Stimulated activated CD4-positive, alpha-beta T cell treated with anti-CD3 and anti-CD28 coated beads, Interleukin-4, amount 100 ng/mL, for 4 hours (primary cell): ENCODE data around the gene LSAMP.
"Not testable (repeated sequence)": the region's sequence is repeated elsewhere in the genome, so short reads cannot be mapped to it uniquely, and the experiment has no call there.

Experiments used
- DNase-seq, 2 experiments: peaks; one replicate each; pipeline ENCODE4 v3.0.0-alpha.2; 2020

Gene LSAMP

DNA sequence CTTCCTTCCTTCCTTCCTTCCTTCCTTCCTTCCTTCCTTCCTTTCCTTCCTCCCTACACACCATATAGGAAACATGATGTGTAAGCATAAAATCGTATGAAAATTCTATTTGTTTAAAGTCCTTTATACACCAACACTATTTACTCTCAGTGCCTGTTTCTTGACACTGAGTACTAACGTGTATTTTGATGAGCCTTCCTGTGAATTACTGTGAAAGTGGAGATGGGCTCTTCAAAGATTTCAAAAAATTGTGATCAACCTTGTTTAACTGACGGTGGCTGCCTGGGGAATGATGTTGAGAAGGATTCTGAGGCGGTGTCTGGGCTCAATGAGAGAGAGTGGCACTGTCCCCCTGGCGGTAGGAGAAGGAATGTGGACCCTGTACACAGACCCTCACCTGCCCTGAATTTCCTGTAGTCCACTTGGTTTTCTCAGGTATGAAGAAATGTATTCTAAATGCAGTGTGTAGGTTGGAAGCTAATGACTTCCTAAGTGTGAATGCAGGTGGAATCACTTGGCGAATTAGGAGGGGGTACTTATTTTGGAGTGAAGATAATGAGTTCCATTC lies 584.0 kb downstream of the LSAMP start:
- no peak for DNase-seq

DNA sequence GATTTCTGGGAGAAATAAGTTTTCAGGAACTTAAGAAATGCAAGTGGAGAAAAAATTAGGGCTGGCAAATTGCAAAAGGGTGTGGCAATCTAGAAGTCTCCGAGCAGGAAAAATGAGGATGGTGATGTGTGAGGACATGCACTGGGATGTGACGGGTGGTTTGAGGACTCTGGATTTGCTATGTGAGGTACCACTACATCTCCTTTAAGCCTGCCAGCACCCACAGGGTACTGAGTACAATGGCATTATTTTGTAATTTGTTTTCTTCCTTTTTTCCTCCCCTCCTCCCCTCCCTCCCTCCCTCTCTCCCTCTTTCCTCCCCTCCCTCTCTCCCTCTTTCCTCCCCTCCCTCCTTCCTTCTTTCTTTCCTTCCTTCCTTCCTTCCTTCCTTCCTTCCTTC lies 584.5 kb downstream of the LSAMP start:
- no peak for DNase-seq

DNA sequence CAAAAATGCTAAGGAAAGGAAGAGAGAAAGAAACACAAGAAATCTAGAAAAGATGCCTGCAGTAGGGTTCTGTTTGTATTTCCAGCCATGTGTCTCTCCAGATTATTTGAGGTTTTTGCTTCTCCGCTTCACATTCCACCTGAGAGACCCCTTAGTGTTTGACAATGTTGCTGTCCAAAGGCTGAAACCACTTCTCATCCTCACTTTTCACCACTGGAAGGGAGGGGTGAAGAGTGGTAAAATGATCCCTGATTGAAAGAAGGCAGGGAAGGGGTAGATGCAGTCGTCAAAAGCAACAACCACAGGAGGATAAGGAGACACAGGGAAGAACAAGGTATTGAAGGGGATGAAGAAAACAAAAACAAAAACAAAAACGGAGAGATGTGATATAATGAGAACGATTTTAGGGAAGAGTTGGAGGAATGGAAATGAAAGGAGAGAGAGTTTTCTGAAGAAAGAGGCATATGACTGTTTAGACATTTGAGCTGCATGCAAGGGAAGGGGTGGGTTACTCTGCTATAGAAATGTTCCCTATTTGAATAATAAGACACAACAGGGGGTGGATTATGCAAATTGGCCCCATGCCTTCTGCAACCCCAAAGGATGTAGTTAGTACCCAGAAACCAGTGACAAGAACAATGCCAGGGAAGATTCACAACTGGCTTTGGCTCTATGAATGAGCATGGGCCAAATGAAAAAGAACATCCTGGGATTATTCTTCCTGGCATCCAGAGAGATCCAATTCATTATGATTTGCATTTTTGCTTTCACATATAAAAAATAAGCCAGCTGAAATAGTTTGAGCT lies 586.1 kb downstream of the LSAMP start:
- DNase-seq = no peak

DNA sequence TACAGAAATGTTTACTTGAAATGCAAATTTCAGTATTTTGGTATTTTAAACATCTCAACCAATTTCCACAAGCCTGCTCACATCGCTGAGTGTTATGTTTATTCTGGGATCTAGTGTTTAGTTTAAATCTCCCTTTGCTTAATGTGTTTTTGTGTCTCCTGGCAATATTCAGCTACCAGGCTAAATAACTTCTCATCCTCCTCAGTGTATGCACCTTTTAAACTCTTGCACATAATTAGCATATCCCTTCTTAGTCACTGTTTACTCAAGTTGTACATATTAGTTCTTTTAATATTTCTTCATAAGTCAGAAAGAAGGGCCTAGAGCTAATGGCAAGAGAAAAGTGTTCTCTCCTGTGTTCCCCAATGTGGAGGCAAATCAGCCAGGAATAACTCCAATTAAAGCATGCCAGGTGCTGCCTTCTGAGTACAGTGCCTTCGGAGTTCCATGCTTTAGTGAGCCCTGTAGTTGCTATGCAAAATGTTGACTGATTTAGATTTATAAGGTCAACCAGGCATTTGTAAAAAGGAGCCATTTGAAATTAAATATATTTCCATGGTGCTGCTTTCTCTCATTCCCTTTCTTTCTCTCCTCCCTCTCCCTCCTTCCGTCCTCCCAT lies 587.7 kb downstream of the LSAMP start:
- no peak for DNase-seq

DNA sequence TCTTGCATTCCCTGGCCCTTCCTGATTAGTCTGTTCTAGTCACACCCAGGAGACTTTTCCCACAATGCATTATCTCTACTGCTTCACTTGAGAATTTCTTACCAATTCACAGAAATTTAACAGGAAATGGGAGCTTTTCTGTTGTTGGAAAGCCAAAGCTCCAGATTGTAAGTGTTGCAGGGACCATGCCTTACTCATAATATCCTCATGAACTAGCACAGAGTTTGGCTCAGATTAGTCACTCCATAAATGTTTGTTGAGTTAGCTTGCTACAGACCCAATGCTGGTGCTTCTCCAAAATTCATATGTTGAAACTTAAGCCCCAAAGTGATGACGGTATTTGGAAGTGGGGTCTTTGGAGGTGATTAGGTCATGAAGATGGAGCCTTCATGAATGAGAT lies 589.4 kb downstream of the LSAMP start:
- DNase-seq = no peak

DNA sequence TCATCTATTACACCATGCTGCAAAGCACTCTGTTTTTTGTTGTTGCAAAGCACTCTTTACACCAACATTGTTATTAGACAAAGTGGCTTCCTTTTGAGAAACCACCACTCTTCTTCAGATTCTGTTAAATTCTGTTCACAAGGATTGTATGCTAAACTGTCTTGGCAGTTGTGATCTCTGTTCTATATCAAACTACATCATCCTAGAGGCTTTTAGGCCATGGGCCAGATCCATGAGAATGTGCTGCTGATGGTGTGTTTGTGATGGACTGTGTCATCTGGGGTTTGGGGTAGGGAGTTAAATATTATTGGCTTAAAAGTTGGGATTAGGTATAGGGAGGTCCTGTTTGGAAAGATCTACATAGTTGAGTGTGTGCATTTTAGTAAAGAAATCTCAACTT lies 592.2 kb downstream of the LSAMP start:
- DNase-seq = no peak

GRCh38 chr3:115852278-115852677 lies 593.0 kb downstream of the LSAMP start:
- DNase-seq = no peak

DNA sequence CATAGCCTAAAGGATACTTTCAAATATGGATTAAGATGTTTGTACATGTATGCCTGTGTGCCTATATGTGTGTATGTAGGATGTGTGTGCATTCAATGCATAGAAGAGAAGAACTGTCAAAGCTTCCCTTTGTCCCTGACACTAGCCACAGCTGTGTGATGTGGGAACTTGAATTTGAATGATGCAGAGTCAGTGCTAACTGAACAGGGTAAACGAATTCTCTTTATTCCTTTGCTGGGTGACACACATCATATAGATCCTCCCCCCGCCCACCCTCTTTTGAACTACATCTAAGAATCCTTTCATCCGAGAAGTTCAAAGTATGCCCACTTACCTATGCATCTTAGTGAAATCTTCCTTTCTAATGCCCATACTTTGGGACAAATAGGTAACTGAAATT lies 593.7 kb downstream of the LSAMP start:
- no peak for DNase-seq

- no peak for DNase-seq
These were observed 596.6 kb downstream of the LSAMP start for GRCh38 chr3:115848641-115849040.

DNA sequence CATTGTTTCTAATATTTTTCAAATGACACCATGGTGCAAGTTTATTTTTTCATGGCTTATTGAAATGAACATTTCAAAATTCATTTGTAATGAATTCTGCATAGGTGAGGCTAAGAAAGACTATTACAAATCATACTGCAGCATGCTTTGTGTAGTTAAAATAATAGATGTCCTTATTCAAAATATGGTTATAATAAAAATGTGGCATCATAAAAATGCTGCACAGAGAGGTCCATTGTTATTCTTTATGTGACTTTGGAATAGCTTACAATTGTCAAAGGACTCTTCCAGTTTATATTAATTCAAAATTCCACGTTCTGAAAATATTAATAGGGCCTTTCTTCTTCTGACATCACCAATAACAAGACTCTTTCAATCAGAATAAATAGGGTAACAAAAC lies 599.3 kb downstream of the LSAMP start:
- DNase-seq = no peak

DNA sequence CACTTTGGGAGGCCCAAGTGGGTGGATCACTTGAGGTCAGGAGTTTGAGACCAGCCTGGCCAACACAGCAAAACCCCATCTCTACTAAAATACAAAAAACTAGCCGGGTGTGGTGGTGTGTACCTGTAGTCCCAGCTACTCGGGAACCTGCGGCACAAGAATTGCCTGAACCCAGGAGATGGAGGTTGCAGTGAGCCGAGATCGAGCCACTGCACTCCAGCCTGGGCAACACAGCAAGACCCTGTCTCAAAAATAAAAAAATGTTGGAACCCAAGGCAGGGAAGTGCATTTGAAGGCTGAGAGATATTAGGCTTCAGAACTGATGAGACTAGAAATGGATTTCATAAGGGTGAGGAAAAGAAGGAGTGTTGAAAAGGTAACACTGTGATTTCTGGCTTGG lies 600.6 kb downstream of the LSAMP start:
- DNase-seq = not testable (repeated sequence)

- DNase-seq = no peak
These were observed 602.1 kb downstream of the LSAMP start for GRCh38 chr3:115843206-115843605.

DNA sequence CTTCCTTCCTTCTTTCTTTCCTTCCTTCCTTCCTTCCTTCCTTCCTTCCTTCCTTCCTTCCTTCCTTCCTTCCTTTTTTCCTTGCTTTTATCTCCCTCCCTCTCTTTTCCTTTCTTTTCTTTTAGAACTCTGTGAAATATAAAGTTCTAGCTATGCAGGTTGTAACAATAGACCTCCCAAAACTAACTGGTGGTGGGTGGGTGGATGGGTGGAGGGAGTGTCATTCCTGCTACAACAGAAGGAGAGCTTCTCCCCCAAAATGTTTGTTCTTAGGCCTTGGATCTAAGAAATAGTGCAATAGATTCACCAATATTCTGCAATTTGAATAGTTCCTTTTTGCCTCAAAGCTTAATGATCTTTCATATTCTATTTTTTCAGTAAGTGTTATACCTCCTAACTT lies 606.0 kb downstream of the LSAMP start:
- no peak for DNase-seq

GRCh38 chr3:115838786-115839185 lies 606.5 kb downstream of the LSAMP start:
- no peak for DNase-seq

GRCh38 chr3:115836944-115837343 lies 608.3 kb downstream of the LSAMP start:
- DNase-seq = no peak

- DNase-seq = no peak
These were observed 609.3 kb downstream of the LSAMP start for GRCh38 chr3:115835946-115836345.

DNA sequence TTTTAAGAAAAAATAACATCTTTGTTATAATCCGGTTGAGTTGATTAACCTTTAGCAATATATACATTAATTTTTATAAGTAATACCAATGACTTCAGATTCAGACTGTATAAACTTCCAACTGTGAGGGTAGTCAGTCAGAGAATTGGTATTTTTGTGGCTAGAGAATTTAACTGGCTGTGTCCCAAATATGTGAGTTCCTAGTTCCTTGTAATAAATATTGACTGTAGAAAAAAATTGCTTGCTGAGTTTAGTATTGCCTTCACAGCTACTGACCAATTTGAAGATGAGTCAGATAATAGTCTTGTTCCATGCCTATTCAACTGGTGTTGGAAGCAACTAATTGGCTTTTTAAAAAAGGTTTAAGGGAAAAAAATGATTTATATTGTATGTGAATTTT lies 611.2 kb downstream of the LSAMP start:
- no peak for DNase-seq

DNA sequence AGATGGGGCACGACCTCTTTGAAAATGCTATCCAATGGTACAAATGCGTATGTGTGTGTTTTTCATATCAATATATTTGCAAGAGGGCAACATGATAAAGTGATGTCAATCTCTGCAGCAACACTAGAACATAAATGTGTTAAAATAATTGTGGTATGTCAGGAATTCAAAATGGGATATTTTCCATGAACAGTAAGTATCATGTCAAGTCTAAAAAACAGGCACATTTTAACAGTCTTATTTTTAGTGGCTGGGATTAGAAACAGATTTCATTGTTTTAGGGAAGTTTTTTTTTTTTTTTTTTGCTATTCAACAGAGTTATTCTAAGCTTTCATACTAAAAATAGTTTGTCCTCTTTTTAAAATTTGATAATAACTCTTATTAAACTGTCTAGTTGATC lies 612.2 kb downstream of the LSAMP start:
- no peak for DNase-seq

- no peak for DNase-seq
These were observed 613.0 kb downstream of the LSAMP start for GRCh38 chr3:115832265-115832664.

DNA sequence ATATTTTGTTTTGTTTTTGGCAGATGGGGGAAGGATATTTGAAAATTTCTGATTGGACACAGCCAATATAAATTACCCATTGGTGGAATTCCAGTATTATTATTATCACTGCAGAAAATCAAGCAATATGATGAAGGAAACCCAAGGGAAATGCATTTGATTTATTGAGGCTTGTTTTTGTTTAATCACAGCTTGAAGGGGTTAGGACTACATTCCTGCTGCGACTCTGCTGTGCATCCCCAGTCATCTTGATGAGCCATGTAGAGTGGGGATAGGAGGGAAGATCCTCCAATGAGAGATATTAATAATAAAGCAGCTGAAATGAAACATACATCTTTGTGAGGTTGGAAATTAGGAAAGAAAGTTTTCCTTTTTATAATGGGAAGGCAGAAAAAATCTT lies 613.4 kb downstream of the LSAMP start:
- DNase-seq = no peak

GRCh38 chr3:115830764-115831395 lies 614.4 kb downstream of the LSAMP start:
- DNase-seq = no peak

- DNase-seq = no peak
These were observed 616.9 kb downstream of the LSAMP start for GRCh38 chr3:115828401-115828800.

DNA sequence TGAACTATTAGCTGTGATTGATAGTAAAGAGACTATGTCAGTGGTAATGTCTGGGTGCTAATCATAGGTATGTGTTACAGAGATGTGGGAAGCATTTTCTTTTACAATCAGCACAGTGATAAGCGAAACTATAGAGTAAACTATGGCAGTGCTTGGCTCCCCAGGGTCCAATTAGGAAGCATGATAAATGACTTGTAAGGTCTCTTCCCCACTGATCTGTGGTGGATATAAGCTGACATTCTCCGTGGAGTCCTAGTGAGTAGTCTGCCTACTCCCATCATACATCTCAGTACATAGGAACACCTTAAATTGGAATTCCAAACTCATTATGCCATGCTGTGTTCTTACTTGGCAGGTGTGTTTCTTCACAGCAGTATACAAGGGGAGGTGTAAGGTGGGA lies 617.8 kb downstream of the LSAMP start:
- no peak for DNase-seq

- DNase-seq = no peak
These were observed 620.2 kb downstream of the LSAMP start for GRCh38 chr3:115825046-115825445.
